ENCODE measurements around the gene CORO1C. TPM values are rescaled to one million over a fixed set of nuclear protein-coding genes. Genes with fewer than 3 reads are reported as not detected.

CORO1C gene
- total RNA-seq, 1 donor from 2014 or later = 128 TPM

DNA sequence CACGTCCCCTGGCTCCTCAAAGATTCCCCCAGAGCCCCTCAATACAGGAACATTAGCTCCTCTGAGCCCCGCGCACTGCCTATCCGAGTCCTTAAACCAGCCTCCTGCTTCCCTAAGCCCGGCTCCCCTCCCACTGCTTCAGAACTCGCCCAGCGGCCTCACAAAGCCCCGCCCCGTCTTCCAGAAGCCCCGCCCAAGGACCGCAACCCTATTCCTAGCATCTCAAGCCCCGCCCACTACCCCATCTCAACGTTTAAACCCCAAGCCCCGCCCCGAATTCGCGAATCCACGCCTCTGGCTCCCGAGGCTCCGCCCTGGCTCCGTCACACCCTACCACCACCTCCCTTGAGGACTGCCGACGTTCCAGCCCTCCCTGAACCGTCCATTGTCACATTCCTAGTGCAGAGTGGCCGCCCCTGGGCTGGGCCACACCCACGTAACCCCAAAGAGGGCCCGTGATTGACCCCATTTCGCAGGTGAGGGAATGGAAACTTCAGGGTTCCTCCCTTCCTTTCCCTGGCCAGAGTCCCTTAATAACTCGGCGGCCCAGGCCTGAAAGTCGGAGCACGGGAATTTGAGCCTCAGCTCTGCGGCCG, 646 bp upstream of the CORO1C start:
- H3K4me2 ChIP-seq = peak overlapping the region; percentile 69
- H3K4me3 ChIP-seq = peak overlapping the region; percentile 96
- peaks cover 40% of the 10 kb centered on the region for H3K79me2 ChIP-seq (ENCODE audit: low read depth)
- H3K4me3 Mint-ChIP-seq = peak overlapping the region; percentile 96
- H2AFZ ChIP-seq (replicated peaks) = peak overlapping the region; percentile 86
- peaks cover 14% of the 10 kb centered on the region for H3K4me1 ChIP-seq
- peak; percentile 100 for DNase-seq (ENCODE audit: low spot score)
- no peaks in the 10 kb centered on the region for H3K27me3 Mint-ChIP-seq (ENCODE audit: insufficient read depth, low read depth)
- peak overlapping the region; percentile 20 for H3K27ac ChIP-seq
- H3K9me3 Mint-ChIP-seq = no peaks in the 10 kb centered on the region
- H4K20me1 ChIP-seq (ENCODE audit: low read depth) = peaks cover 23% of the 10 kb centered on the region
- H3K27ac Mint-ChIP-seq = peak overlapping the region; percentile 98
- peaks cover 6% of the 10 kb centered on the region for H3K36me3 Mint-ChIP-seq
- peaks cover 41% of the 10 kb centered on the region for H3K4me1 Mint-ChIP-seq
- H3K9ac ChIP-seq = no peak overlapping the region
- peaks cover 32% of the 10 kb centered on the region for H3F3A ChIP-seq (ENCODE audit: low read depth)
- H3K36me3 ChIP-seq = no peaks in the 10 kb centered on the region
- H3K27me3 ChIP-seq = no peaks in the 10 kb centered on the region
- no peak for TF ChIP-seq EZH2 (IDR thresholded peaks at IDR 0.05)
- TF ChIP-seq, protein P1, sequence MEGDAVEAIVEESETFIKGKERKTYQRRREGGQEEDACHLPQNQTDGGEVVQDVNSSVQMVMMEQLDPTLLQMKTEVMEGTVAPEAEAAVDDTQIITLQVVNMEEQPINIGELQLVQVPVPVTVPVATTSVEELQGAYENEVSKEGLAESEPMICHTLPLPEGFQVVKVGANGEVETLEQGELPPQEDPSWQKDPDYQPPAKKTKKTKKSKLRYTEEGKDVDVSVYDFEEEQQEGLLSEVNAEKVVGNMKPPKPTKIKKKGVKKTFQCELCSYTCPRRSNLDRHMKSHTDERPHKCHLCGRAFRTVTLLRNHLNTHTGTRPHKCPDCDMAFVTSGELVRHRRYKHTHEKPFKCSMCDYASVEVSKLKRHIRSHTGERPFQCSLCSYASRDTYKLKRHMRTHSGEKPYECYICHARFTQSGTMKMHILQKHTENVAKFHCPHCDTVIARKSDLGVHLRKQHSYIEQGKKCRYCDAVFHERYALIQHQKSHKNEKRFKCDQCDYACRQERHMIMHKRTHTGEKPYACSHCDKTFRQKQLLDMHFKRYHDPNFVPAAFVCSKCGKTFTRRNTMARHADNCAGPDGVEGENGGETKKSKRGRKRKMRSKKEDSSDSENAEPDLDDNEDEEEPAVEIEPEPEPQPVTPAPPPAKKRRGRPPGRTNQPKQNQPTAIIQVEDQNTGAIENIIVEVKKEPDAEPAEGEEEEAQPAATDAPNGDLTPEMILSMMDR (IDR thresholded peaks at IDR 0.05) = no peak
- TF ChIP-seq EZH2phosphoT487 (IDR thresholded peaks at IDR 0.05) = no peak
- no peaks in the 10 kb centered on the region for H3K9me3 ChIP-seq (ENCODE audit: low read depth)

- peak; percentile 84 for DNase-seq (ENCODE audit: low spot score)
- Mint-ChIP-seq H3K9me3 (no peaks in the 10 kb centered on the region), H3K4me3 (peak overlapping the region; percentile 97), H3K27ac (peak overlapping the region; percentile 95), H3K27me3 (ENCODE audit: insufficient read depth, low read depth) (no peaks in the 10 kb centered on the region), H3K4me1 (peaks cover 45% of the 10 kb centered on the region), H3K36me3 (peaks cover 7% of the 10 kb centered on the region)
- H3K27me3 ChIP-seq = no peaks in the 10 kb centered on the region
- peak overlapping the region; percentile 20 for H2AFZ ChIP-seq (replicated peaks)
- no peaks in the 10 kb centered on the region for H3K9me3 ChIP-seq (ENCODE audit: low read depth)
- H3K79me2 ChIP-seq (ENCODE audit: low read depth) = peaks cover 54% of the 10 kb centered on the region
- H4K20me1 ChIP-seq (ENCODE audit: low read depth) = peaks cover 28% of the 10 kb centered on the region
- peak overlapping the region; percentile 73 for H3K9ac ChIP-seq
- TF ChIP-seq EZH2phosphoT487 (IDR thresholded peaks at IDR 0.05) = no peak
- TF ChIP-seq, protein P1 (IDR thresholded peaks at IDR 0.05) = no peak
- peak; percentile 20 for TF ChIP-seq EZH2 (IDR thresholded peaks at IDR 0.05)
- peaks cover 32% of the 10 kb centered on the region for H3F3A ChIP-seq (ENCODE audit: low read depth)
- H3K4me1 ChIP-seq = peaks cover 14% of the 10 kb centered on the region
- H3K27ac ChIP-seq = peak overlapping the region; percentile 89
- peak overlapping the region; percentile 96 for H3K4me3 ChIP-seq
- peak overlapping the region; percentile 94 for H3K4me2 ChIP-seq
- H3K36me3 ChIP-seq = no peaks in the 10 kb centered on the region
Observed at GRCh38 chr12:108730365-108731104, 783 bp downstream of the CORO1C start.

GRCh38 chr12:108729612-108730364, 1.5 kb downstream of the CORO1C start:
- H3K4me3 Mint-ChIP-seq = peak overlapping the region; percentile 97
- H3K27me3 ChIP-seq = no peaks in the 10 kb centered on the region
- no peak for DNase-seq (ENCODE audit: low spot score)
- peak overlapping the region; percentile 96 for H3K4me3 ChIP-seq
- H3K27ac ChIP-seq = peak overlapping the region; percentile 89
- H3K27ac Mint-ChIP-seq = peak overlapping the region; percentile 95
- no peak for TF ChIP-seq EZH2 (IDR thresholded peaks at IDR 0.05)
- H4K20me1 ChIP-seq (ENCODE audit: low read depth) = peaks cover 35% of the 10 kb centered on the region
- H3K79me2 ChIP-seq (ENCODE audit: low read depth) = peaks cover 61% of the 10 kb centered on the region
- peak overlapping the region; percentile 73 for H3K9ac ChIP-seq
- H3K36me3 Mint-ChIP-seq = peaks cover 7% of the 10 kb centered on the region
- H3K4me2 ChIP-seq = peak overlapping the region; percentile 94
- H3K9me3 ChIP-seq (ENCODE audit: low read depth) = no peaks in the 10 kb centered on the region
- H3F3A ChIP-seq (ENCODE audit: low read depth) = peaks cover 32% of the 10 kb centered on the region
- peaks cover 14% of the 10 kb centered on the region for H3K4me1 ChIP-seq
- H3K27me3 Mint-ChIP-seq (ENCODE audit: insufficient read depth, low read depth) = no peaks in the 10 kb centered on the region
- no peaks in the 10 kb centered on the region for H3K36me3 ChIP-seq
- H3K4me1 Mint-ChIP-seq = peaks cover 47% of the 10 kb centered on the region
- H2AFZ ChIP-seq (replicated peaks) = peak overlapping the region; percentile 20
- no peaks in the 10 kb centered on the region for H3K9me3 Mint-ChIP-seq
